HFFc6 (cell line): ENCODE data around the gene BAG1. TPM values are rescaled to one million over a fixed set of nuclear protein-coding genes. Genes with fewer than 3 reads are reported as not detected.

Experiments used
- DNase-seq: peaks from one replicate; pipeline ENCODE4 v3.0.0-alpha.2; 2018
- H3K27ac Mint-ChIP-seq: 2 replicates; pipeline ENCODE4 v1.8.0; 2020; ENCODE audit warnings: mild to moderate bottlenecking, mixed read lengths
- H3K27me3 Mint-ChIP-seq: 2 replicates; pipeline ENCODE4 v1.8.0; 2021; ENCODE audit warnings: mild to moderate bottlenecking, moderate library complexity, mixed read lengths; ENCODE audit not compliant: insufficient read depth
- H3K36me3 Mint-ChIP-seq: 2 replicates; pipeline ENCODE4 v1.8.0; 2021; ENCODE audit warnings: low read depth, mixed read lengths
- H3K4me1 Mint-ChIP-seq: 2 replicates; pipeline ENCODE4 v1.8.0; 2020; ENCODE audit warnings: low read depth, mixed read lengths
- H3K4me3 Mint-ChIP-seq: 2 replicates; pipeline ENCODE4 v1.8.0; 2020; ENCODE audit warnings: mild to moderate bottlenecking, moderate library complexity, mixed read lengths
- H3K9me3 Mint-ChIP-seq: 2 replicates; pipeline ENCODE4 v1.8.0; 2020; ENCODE audit warnings: mild to moderate bottlenecking, mixed read lengths
- total RNA-seq, 6 experiments: library from RNA; stranded (reverse); fragmentation: NEBNext Ultra II Directional; extraction: Animal tissue kit (Norgen Biotek cat#: 25700); gene quantifications; 2 replicates in 1 of 6; 3 replicates in 5 of 6; pipeline ENCODE4 v1.2.3, GENCODE V29; 2021
- TF ChIP-seq, protein P1 (sequence below): fragments of 200-600 bp; sonication (generic); IDR thresholded peaks from 2 replicates; pipeline ENCODE4 v1.5.0; 2021; ENCODE audit warnings: antibody characterized with exemption, mild to moderate bottlenecking

The BAG1 gene
- total RNA-seq, 6 experiments from 2014 or later: 22.5 to 31.3 (median 27.6) TPM

DNA sequence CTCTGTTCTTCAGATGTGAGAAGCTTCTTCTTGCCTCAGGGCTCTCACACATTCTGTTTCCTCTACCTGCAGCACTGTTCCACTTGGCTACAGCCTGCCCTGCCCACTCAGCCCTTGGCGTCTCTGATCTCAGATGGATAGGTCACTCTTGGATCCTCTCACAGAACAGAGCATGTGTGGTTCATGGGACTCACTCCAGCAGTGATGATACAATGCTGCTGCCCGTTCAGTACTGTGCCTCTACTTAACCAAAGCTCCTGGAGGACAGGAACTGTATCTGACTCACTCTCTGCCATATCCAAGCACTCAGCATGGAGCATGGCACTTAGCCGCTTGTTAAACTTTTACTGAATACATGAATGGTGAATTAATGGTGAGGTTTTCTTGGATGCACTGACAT, 27.9 kb downstream of the BAG1 start:
- H3K27me3 Mint-ChIP-seq: peaks cover 2% of the 10 kb centered on the region; the same call in 1 of the 2 replicates
- no peak overlapping the region for H3K4me3 Mint-ChIP-seq
- H3K27ac Mint-ChIP-seq: no peak overlapping the region
- H3K4me1 Mint-ChIP-seq: peaks cover 59% of the 10 kb centered on the region
- DNase-seq: peak; percentile 17
- no peaks in the 10 kb centered on the region for H3K9me3 Mint-ChIP-seq
- 0 out of 2 replicates have a peak, but pooled peaks cover 5% of the 10 kb centered on the region for H3K36me3 Mint-ChIP-seq
- TF ChIP-seq, protein P1, sequence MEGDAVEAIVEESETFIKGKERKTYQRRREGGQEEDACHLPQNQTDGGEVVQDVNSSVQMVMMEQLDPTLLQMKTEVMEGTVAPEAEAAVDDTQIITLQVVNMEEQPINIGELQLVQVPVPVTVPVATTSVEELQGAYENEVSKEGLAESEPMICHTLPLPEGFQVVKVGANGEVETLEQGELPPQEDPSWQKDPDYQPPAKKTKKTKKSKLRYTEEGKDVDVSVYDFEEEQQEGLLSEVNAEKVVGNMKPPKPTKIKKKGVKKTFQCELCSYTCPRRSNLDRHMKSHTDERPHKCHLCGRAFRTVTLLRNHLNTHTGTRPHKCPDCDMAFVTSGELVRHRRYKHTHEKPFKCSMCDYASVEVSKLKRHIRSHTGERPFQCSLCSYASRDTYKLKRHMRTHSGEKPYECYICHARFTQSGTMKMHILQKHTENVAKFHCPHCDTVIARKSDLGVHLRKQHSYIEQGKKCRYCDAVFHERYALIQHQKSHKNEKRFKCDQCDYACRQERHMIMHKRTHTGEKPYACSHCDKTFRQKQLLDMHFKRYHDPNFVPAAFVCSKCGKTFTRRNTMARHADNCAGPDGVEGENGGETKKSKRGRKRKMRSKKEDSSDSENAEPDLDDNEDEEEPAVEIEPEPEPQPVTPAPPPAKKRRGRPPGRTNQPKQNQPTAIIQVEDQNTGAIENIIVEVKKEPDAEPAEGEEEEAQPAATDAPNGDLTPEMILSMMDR: no peak

DNA sequence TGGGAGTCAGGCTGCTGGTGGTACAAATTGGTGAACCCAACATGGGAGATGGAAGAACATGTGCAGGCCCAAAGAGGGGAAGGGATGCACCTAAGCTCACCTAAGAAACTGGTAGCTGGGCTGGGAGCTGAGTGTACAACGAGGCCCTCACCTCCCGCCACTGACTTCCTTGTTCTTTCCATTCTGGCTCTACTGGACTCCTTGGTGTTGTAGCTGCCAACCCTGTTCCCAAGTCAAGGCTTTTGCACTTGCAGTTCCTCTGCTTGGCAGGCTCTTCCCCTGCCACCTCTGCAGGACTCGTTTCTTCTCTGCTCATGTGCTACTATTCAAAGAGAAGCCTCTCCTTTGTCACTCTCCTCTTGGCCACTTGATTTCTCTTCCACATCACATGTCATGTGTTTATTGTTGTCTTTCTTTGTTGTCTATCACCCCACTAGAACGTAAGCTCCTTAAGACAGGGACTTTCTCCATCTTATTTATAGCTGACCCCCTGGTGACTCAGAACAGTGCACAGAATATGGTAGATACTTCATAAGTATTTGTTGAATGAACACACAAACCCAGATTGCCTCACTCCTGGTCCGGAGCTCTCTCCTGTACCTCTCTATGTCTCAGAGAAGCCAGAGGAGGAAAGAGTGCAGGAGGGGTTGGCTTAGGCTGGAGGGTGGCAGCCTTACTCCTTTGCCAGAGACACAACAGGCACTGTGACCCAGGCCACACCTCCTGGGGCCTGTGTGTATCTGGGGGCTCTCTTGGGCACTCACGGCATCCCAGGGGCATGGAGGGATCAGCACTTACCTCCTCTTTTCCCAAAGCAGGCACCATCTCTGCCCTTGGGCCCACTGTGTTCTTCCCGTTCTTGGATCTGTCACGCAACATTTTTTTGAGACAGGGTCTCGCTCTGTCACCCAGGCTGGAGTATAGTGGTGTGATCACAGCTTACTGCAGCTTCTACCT, 29.7 kb downstream of the BAG1 start:
- no peaks in the 10 kb centered on the region for H3K9me3 Mint-ChIP-seq
- 0 out of 2 replicates have a peak, but pooled peaks cover 5% of the 10 kb centered on the region for H3K36me3 Mint-ChIP-seq
- H3K27ac Mint-ChIP-seq: peak overlapping the region; percentile 63
- peak overlapping the region; percentile 35 for H3K4me3 Mint-ChIP-seq
- H3K4me1 Mint-ChIP-seq: peaks cover 67% of the 10 kb centered on the region
- TF ChIP-seq, protein P1: no peak
- H3K27me3 Mint-ChIP-seq: peaks cover 8% of the 10 kb centered on the region
- peak; percentile 32 for DNase-seq

DNA sequence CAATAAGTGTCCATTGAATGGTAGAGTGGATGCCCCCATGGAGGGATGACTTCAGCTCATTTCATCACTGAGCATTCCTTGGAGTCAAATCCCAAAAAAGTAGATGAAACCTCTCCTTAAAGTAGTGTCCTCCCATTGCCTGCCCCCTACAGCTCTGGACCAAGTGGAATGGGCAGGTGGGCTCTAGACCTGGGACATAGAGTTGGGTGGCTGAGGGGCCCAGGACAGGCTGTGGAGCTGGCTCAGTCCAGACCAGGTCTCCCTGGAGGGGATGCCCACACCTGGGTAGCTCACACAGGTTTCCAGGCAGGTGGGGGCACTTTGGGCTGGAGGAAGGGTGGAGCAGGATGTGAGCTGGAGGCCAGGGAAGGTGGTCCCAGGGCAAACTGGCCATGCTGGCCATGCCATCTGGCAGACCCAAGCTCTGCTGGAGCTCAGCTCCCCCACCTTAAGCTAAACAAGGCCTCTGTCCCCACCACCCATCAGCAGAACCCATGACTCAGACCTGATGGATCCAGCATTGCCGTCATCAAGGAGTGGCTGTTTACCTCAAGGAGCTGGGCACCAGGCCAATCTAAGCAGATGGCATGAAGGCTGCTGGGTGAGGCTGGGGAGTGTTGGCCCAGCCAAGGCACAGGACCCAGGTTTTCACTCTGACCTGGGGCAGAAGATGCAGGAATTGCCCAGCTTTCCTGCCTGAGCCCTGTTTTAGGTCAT, 30.7 kb downstream of the BAG1 start:
- H3K27ac Mint-ChIP-seq: peak overlapping the region; percentile 63
- TF ChIP-seq, protein P1: no peak
- DNase-seq: peak; percentile 90
- H3K4me3 Mint-ChIP-seq: no peak overlapping the region; the same call in 1 of the 2 replicates
- 0 out of 2 replicates have a peak, but pooled peaks cover 5% of the 10 kb centered on the region for H3K36me3 Mint-ChIP-seq
- H3K27me3 Mint-ChIP-seq: peaks cover 8% of the 10 kb centered on the region
- peaks cover 62% of the 10 kb centered on the region for H3K4me1 Mint-ChIP-seq
- no peaks in the 10 kb centered on the region for H3K9me3 Mint-ChIP-seq

DNA sequence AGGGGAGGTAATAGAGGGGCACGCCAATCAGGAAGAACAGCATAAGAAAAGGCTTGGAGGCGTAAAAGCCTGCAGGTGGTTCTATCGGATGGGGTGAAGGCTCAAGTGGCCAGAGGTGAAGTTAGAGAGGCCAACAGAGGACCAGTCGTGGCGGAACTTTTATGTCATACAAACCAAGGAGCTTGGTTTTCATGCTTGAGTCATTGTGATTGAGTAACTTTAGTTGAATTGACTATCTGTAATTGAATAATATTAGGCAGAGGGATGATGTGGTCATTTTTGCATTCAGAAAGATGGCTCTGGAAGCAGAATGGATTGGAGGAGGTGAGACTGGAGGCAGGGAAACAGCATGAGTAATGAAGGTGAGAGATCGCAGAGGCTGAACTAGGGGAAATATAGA, 31.7 kb downstream of the BAG1 start:
- Mint-ChIP-seq H3K27ac (peak overlapping the region; percentile 74), H3K27me3 (peaks cover 8% of the 10 kb centered on the region), H3K4me1 (peaks cover 67% of the 10 kb centered on the region), H3K9me3 (no peaks in the 10 kb centered on the region), H3K4me3 (0 out of 2 replicates have a peak overlapping the region, but pooled peaks have one; percentile 6), H3K36me3 (0 out of 2 replicates have a peak, but pooled peaks cover 5% of the 10 kb centered on the region)
- DNase-seq: no peak
- TF ChIP-seq, protein P1: no peak

DNA sequence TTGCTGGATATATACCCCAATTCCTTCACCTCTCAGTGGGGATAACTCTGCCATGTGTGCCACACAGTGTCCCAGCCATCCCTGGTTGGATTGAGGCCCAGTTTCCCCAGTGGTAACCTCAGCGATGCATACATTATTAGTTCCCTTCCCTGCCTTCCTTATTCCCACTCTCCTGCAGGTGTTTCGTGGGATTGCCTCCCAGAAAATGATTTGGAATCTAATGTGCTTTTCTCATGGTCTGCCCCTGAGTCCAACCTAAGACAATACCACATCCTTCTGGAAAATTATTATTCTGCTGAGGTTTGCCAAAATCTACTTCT, 32.9 kb downstream of the BAG1 start:
- no peak overlapping the region for H3K27ac Mint-ChIP-seq
- H3K4me3 Mint-ChIP-seq: no peak overlapping the region
- peaks cover 66% of the 10 kb centered on the region for H3K4me1 Mint-ChIP-seq

More for the DNA sequence above, 32.9 kb downstream of the BAG1 start:
- Mint-ChIP-seq H3K27me3 (peaks cover 8% of the 10 kb centered on the region), H3K36me3 (0 out of 2 replicates have a peak, but pooled peaks cover 5% of the 10 kb centered on the region), H3K9me3 (no peaks in the 10 kb centered on the region)
- DNase-seq: no peak
- TF ChIP-seq, protein P1: no peak
